Skeletal muscle cell (primary cell): Measurements from ENCODE around the gene XRN2.
"Not testable (repeated sequence)": the region's sequence is repeated elsewhere in the genome, so short reads cannot be mapped to it uniquely, and the experiment has no call there.

Experiments
- DNase-seq: peaks from one replicate; pipeline ENCODE4 v3.0.0-alpha.2; 2010; ENCODE audit warnings: low read depth
- H3K4me3 ChIP-seq: 2 replicates; pipeline ENCODE4 v1.5.1; 2011; ENCODE audit warnings: low read depth, mild to moderate bottlenecking, control low read depth, low read length, moderate library complexity

The XRN2 gene

GRCh38 chr20:21340991-21341697 is 38.0 kb downstream of the XRN2 start:
- no peak for DNase-seq
- no peak overlapping the region for H3K4me3 ChIP-seq

- no peak for DNase-seq
- H3K4me3 ChIP-seq, result no peak overlapping the region
These were observed 39.7 kb downstream of the XRN2 start for GRCh38 chr20:21342656-21343345.

GRCh38 chr20:21344206-21344900 is 41.2 kb downstream of the XRN2 start:
- DNase-seq, result no peak
- no peak overlapping the region for H3K4me3 ChIP-seq

GRCh38 chr20:21344961-21345360 is 41.8 kb downstream of the XRN2 start:
- no peak overlapping the region for H3K4me3 ChIP-seq
- no peak for DNase-seq

- H3K4me3 ChIP-seq, result no peak overlapping the region
- DNase-seq, result peak; percentile 38
These were observed 49.6 kb downstream of the XRN2 start for GRCh38 chr20:21352703-21353102.

- no peak for DNase-seq
These were observed 50.1 kb downstream of the XRN2 start for GRCh38 chr20:21353236-21353635.

GRCh38 chr20:21355981-21356380 is 52.9 kb downstream of the XRN2 start:
- H3K4me3 ChIP-seq, result no peak overlapping the region
- no peak for DNase-seq

More at GRCh38 chr20:21353236-21353635, 50.1 kb downstream of the XRN2 start:
- H3K4me3 ChIP-seq, result no peak overlapping the region

GRCh38 chr20:21356386-21356785 is 53.3 kb downstream of the XRN2 start:
- DNase-seq, result no peak
- H3K4me3 ChIP-seq, result no peak overlapping the region

GRCh38 chr20:21357844-21358243 is 54.7 kb downstream of the XRN2 start:
- no peak for DNase-seq
- H3K4me3 ChIP-seq, result no peak overlapping the region

- no peak overlapping the region for H3K4me3 ChIP-seq
- DNase-seq, result no peak
These were observed 55.6 kb downstream of the XRN2 start for GRCh38 chr20:21358737-21359136.

- DNase-seq, result no peak
- no peak overlapping the region for H3K4me3 ChIP-seq
These were observed 57.6 kb downstream of the XRN2 start for GRCh38 chr20:21360705-21361104.

- no peak overlapping the region for H3K4me3 ChIP-seq
- DNase-seq, result no peak
These were observed 58.1 kb downstream of the XRN2 start for GRCh38 chr20:21361266-21361665.

GRCh38 chr20:21364413-21364812 is 61.3 kb downstream of the XRN2 start:
- DNase-seq, result no peak
- H3K4me3 ChIP-seq, result no peak overlapping the region

GRCh38 chr20:21365771-21366170 is 62.6 kb downstream of the XRN2 start:
- no peak overlapping the region for H3K4me3 ChIP-seq
- no peak for DNase-seq

GRCh38 chr20:21366273-21366672 is 63.1 kb downstream of the XRN2 start:
- not testable (repeated sequence) for H3K4me3 ChIP-seq, DNase-seq

GRCh38 chr20:21368791-21369190 is 65.7 kb downstream of the XRN2 start:
- H3K4me3 ChIP-seq, result no peak overlapping the region
- DNase-seq, result no peak

- H3K4me3 ChIP-seq, result no peak overlapping the region
- DNase-seq, result no peak
These were observed 68.1 kb downstream of the XRN2 start for GRCh38 chr20:21371193-21371592.

GRCh38 chr20:21372016-21372415 is 68.9 kb downstream of the XRN2 start:
- H3K4me3 ChIP-seq, result no peak overlapping the region
- no peak for DNase-seq

GRCh38 chr20:21373436-21373835 is 70.3 kb downstream of the XRN2 start:
- no peak overlapping the region for H3K4me3 ChIP-seq
- DNase-seq, result no peak

- DNase-seq, result no peak
- H3K4me3 ChIP-seq, result no peak overlapping the region
These were observed 73.5 kb downstream of the XRN2 start for GRCh38 chr20:21376626-21377025.

GRCh38 chr20:21377701-21378100 is 74.6 kb downstream of the XRN2 start:
- no peak overlapping the region for H3K4me3 ChIP-seq
- DNase-seq, result no peak
